Naive B cell (primary cell): ENCODE data around the gene AARS2. TPM values are rescaled to one million over a fixed set of nuclear protein-coding genes. Genes with fewer than 3 reads are reported as not detected.
A peak's percentile ranks its signal among the peaks of the same experiment; 100 is the strongest.

ENCODE experiments used
- ATAC-seq, 2 donors: fragments of 150-1000 bp; cut with Tn5 transposase; 2 replicates each; pipeline ENCODE4 v1.10.0; 2021; ENCODE audit warnings: low read depth in 2 of 2, mild to moderate bottlenecking in 2 of 2, moderate library complexity in 2 of 2
- DNase-seq: peaks from one replicate; pipeline ENCODE4 v3.0.0; 2022
- H3K27ac Mint-ChIP-seq, 6 donors: one replicate each; pipeline ENCODE4 v1.8.0; 2020 to 2022; ENCODE audit warnings: mild to moderate bottlenecking in 6 of 6, mixed read lengths in 6 of 6, moderate library complexity in 5 of 6, inconsistent platforms in 2 of 6
- H3K27me3 Mint-ChIP-seq, 3 donors: one replicate each; pipeline ENCODE4 v1.8.0; 2021 to 2022; ENCODE audit warnings: mixed read lengths in 3 of 3, mild to moderate bottlenecking in 1 of 3
- H3K36me3 Mint-ChIP-seq, 2 donors: one replicate each; pipeline ENCODE4 v1.8.0; 2020 to 2022; ENCODE audit warnings: mixed read lengths in 2 of 2, inconsistent platforms in 1 of 2, mild to moderate bottlenecking in 1 of 2
- H3K4me1 Mint-ChIP-seq, 3 donors: one replicate each; pipeline ENCODE4 v1.8.0; 2020 to 2022; ENCODE audit warnings: mixed read lengths in 3 of 3, inconsistent platforms in 1 of 3, mild to moderate bottlenecking in 1 of 3, moderate library complexity in 1 of 3
- H3K4me3 Mint-ChIP-seq, 8 donors: one replicate each; pipeline ENCODE4 v1.8.0; 2020 to 2022; ENCODE audit warnings: mild to moderate bottlenecking in 8 of 8, mixed read lengths in 8 of 8, moderate library complexity in 8 of 8, inconsistent platforms in 2 of 8
- H3K9me3 Mint-ChIP-seq, 7 donors: one replicate each; pipeline ENCODE4 v1.8.0; 2020 to 2022; ENCODE audit warnings: mixed read lengths in 7 of 7, mild to moderate bottlenecking in 5 of 7, inconsistent platforms in 2 of 7, moderate library complexity in 1 of 7
- polyA plus RNA-seq, 6 donors: library from polyadenylated mRNA; unstranded; fragments of 300-500 nt; fragmentation: Illumina TruSeq; gene quantifications; one replicate each; pipeline ENCODE4 v1.2.3, GENCODE V29; 2021; ENCODE audit warnings: low read depth in 6 of 6

AARS2 gene
- polyA plus RNA-seq, 6 donors from 2014 or later, result 5.6 to 12.8 (median 7.8) TPM

GRCh38 chr6:44292661-44293365, 20.3 kb downstream of the AARS2 start:
- no peaks in the 10 kb centered on the region for H3K36me3 Mint-ChIP-seq
- H3K27ac Mint-ChIP-seq, result no peak overlapping the region
- peaks cover 0 to 3% (median 0%) of the 10 kb centered on the region in 7 donors for H3K9me3 Mint-ChIP-seq
- peaks cover 10 to 13% (median 11%) of the 10 kb centered on the region in 3 donors for H3K4me1 Mint-ChIP-seq
- H3K27me3 Mint-ChIP-seq, result peaks cover 58 to 81% (median 67%) of the 10 kb centered on the region in 3 donors
- no peak for ATAC-seq
- no peak for DNase-seq
- H3K4me3 Mint-ChIP-seq, result no peak overlapping the region

- H3K4me3 Mint-ChIP-seq, result no peak overlapping the region
- DNase-seq (no peak), ATAC-seq (no peak)
- peak overlapping the region in 1 of 6 donors; percentile 83 for H3K27ac Mint-ChIP-seq
- peaks cover 5 to 6% (median 6%) of the 10 kb centered on the region in 3 donors for H3K4me1 Mint-ChIP-seq
- H3K27me3 Mint-ChIP-seq, result peaks cover 64 to 82% (median 74%) of the 10 kb centered on the region in 3 donors
- H3K9me3 Mint-ChIP-seq, result peaks cover 0 to 3% (median 0%) of the 10 kb centered on the region in 7 donors
- no peaks in the 10 kb centered on the region for H3K36me3 Mint-ChIP-seq
These were observed 21.3 kb downstream of the AARS2 start for GRCh38 chr6:44291841-44292240.

GRCh38 chr6:44289726-44290260, 23.4 kb downstream of the AARS2 start:
- Mint-ChIP-seq H3K4me3 (no peak overlapping the region), H3K4me1 (no peaks in the 10 kb centered on the region), H3K9me3 (no peaks in the 10 kb centered on the region), H3K27me3 (peaks cover 51 to 81% (median 71%) of the 10 kb centered on the region in 3 donors), H3K27ac (peak overlapping the region in 1 of 6 donors; percentile 52), H3K36me3 (no peaks in the 10 kb centered on the region)
- DNase-seq (no peak), ATAC-seq (no peak)

- no peak overlapping the region for H3K4me3 Mint-ChIP-seq
- H3K9me3 Mint-ChIP-seq, result no peaks in the 10 kb centered on the region
- no peak overlapping the region for H3K27ac Mint-ChIP-seq
- DNase-seq, result no peak
- no peak for ATAC-seq
- H3K36me3 Mint-ChIP-seq, result no peaks in the 10 kb centered on the region
- no peaks in the 10 kb centered on the region for H3K4me1 Mint-ChIP-seq
- H3K27me3 Mint-ChIP-seq, result peaks cover 43 to 82% (median 72%) of the 10 kb centered on the region in 3 donors
These were observed 26.4 kb downstream of the AARS2 start for GRCh38 chr6:44286747-44287146.

- no peaks in the 10 kb centered on the region for H3K4me1 Mint-ChIP-seq
- H3K36me3 Mint-ChIP-seq, result no peaks in the 10 kb centered on the region
- ATAC-seq (no peak), DNase-seq (no peak)
- H3K9me3 Mint-ChIP-seq, result no peaks in the 10 kb centered on the region
- H3K27ac Mint-ChIP-seq, result no peak overlapping the region
- H3K27me3 Mint-ChIP-seq, result peaks cover 43 to 77% (median 67%) of the 10 kb centered on the region in 3 donors
- H3K4me3 Mint-ChIP-seq, result no peak overlapping the region
These were observed 26.9 kb downstream of the AARS2 start for GRCh38 chr6:44286285-44286565.

- H3K4me1 Mint-ChIP-seq, result no peaks in the 10 kb centered on the region
- peaks cover 40 to 76% (median 67%) of the 10 kb centered on the region in 3 donors for H3K27me3 Mint-ChIP-seq
- no peak overlapping the region for H3K4me3 Mint-ChIP-seq
- no peak for DNase-seq
- no peaks in the 10 kb centered on the region for H3K9me3 Mint-ChIP-seq
- ATAC-seq, result no peak
- no peaks in the 10 kb centered on the region for H3K36me3 Mint-ChIP-seq
- no peak overlapping the region for H3K27ac Mint-ChIP-seq
These were observed 27.4 kb downstream of the AARS2 start for GRCh38 chr6:44285552-44286284.

GRCh38 chr6:44284867-44285266, 28.3 kb downstream of the AARS2 start:
- no peak overlapping the region for H3K27ac Mint-ChIP-seq
- DNase-seq (no peak), ATAC-seq (no peak)
- H3K27me3 Mint-ChIP-seq, result peaks cover 34 to 76% (median 62%) of the 10 kb centered on the region in 3 donors
- H3K4me1 Mint-ChIP-seq, result no peaks in the 10 kb centered on the region
- H3K9me3 Mint-ChIP-seq, result no peaks in the 10 kb centered on the region
- no peak overlapping the region for H3K4me3 Mint-ChIP-seq
- H3K36me3 Mint-ChIP-seq, result no peaks in the 10 kb centered on the region

GRCh38 chr6:44284121-44284520, 29.0 kb downstream of the AARS2 start:
- Mint-ChIP-seq H3K27me3 (peaks cover 33 to 77% (median 63%) of the 10 kb centered on the region in 3 donors), H3K4me1 (no peaks in the 10 kb centered on the region), H3K9me3 (no peaks in the 10 kb centered on the region), H3K36me3 (no peaks in the 10 kb centered on the region), H3K27ac (peak overlapping the region in 1 of 6 donors; percentile 12), H3K4me3 (no peak overlapping the region)
- ATAC-seq, result no peak
- no peak for DNase-seq

DNA sequence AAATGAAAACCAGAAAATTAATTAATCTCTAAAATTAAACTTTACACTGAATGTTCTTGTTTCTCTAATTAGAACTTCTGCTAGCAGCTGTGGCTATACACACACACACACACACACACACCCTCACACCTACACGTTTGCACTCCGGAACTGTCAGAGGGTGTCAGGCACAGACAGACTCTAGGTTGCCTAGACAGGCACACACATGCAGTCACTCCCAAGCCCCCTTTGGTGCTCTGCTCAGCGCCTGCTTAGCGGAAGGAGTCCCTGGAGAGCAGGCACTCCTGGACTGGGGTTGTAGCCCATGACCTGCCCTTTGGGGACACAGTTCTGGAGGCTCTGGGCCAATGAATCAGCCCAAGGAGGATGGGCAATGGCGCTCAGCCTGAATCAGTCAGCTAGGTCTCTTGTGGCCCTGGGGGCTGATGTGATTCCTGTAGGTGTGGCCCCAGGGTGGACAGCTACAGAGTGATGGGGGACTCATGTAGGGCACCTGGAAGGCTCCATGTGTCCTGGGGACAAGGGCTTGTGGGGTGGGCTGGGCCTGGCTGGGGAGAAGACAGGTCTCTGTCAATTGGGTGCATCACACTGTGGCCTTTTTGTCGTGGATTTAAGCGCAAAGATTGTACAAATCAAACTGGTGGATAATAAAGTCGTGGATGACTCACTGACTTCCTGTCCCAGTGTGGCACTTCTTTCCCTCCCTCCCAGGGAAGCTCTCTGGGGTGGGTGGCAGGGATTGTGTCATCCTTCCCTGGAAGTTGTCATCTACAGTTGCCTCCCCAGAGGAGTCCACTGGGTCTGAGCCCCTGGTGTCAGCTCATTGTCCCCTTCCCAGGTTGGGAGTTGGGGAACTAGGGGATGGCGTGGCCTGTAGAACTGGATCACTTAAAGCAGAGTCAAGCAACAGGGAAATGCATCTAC, 34.1 kb downstream of the AARS2 start:
- Mint-ChIP-seq H3K36me3 (no peaks in the 10 kb centered on the region), H3K4me3 (no peak overlapping the region), H3K27ac (no peak overlapping the region), H3K27me3 (peaks cover 34 to 76% (median 61%) of the 10 kb centered on the region in 3 donors), H3K4me1 (peaks cover 0 to 9% (median 4%) of the 10 kb centered on the region in 3 donors), H3K9me3 (no peaks in the 10 kb centered on the region)
- ATAC-seq, result no peak
- no peak for DNase-seq

GRCh38 chr6:44278315-44278714, 34.8 kb downstream of the AARS2 start:
- ATAC-seq (no peak), DNase-seq (no peak)
- no peak overlapping the region for H3K27ac Mint-ChIP-seq
- H3K4me1 Mint-ChIP-seq, result peaks cover 0 to 9% (median 4%) of the 10 kb centered on the region in 3 donors
- H3K27me3 Mint-ChIP-seq, result peaks cover 32 to 74% (median 60%) of the 10 kb centered on the region in 3 donors
- peak overlapping the region in 1 of 8 donors; percentile 3 for H3K4me3 Mint-ChIP-seq
- no peaks in the 10 kb centered on the region for H3K36me3 Mint-ChIP-seq
- H3K9me3 Mint-ChIP-seq, result no peaks in the 10 kb centered on the region

DNA sequence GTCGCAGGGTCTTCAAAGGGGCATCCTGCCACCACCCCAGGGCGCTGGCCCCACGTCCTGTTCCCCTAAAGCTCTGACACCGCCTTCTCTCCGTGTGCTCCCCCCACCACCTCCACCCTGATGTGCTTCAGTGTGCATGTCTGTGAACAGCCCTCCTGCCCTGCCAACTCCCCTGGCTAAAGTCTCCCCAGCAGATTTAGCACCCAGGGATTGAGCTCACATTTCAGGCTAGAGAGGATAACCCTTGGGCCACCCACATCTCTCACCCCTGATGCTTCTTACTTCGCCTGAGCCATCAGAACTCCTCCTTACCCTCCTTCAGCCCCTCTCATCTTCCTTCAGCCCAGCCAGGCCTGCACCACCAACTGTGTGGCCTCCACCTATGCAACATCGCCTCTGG, 35.4 kb downstream of the AARS2 start:
- Mint-ChIP-seq H3K4me1 (peaks cover 0 to 9% (median 4%) of the 10 kb centered on the region in 3 donors), H3K9me3 (no peaks in the 10 kb centered on the region), H3K36me3 (peaks cover 0 to 2% of the 10 kb centered on the region in 2 donors), H3K4me3 (peak overlapping the region in 1 of 8 donors; percentile 3), H3K27ac (peak overlapping the region in 1 of 6 donors; percentile 48), H3K27me3 (peaks cover 38 to 74% (median 63%) of the 10 kb centered on the region in 3 donors)
- ATAC-seq, result no peak
- no peak for DNase-seq

DNA sequence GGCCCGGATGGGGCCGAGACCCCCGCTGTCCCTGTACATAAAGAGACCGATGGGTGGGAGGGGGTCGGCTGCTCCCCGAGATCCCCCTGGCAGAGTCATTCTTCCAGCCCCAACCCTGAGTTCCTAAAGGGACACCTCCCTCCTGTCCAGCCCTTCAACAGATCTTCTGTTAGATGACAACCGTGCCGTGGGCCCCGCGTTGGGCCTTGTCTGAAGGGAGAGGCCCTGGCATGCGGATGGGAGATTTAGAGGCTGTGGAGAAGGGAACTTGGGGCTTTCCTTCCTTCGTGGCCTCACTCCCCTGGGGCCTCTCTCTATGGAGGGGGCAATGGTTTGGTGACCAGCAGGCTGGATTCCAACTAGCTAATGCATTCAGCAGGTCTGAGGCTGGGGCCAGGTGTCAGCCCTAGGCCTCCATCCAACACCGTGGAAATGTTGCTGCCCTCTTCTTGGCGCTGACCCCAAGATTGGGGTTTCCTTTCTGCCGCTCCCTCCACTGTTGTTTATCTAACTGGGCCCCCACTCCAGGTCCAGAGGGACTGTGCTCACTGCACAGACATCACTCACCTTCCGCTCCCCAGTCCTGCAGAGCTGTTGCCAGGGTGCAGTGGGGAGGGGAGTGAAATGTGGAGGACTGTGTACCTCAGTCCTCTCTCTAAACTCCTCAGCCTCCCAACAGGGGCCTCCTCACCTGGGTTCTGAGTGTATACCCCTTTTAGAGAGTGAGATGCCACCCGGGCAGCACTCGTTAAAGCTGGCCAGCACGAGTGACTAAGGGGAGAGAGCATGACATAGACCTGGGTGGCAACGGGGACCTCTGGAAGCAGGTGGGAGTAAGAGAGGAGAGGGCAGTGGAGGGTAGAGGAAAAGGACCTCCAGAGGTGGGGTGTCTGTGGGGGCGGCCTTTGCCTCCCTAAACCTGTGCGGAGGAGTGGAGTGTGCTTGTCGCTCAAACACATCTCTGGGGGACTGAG, 36.2 kb downstream of the AARS2 start:
- ATAC-seq, result no peak
- Mint-ChIP-seq H3K4me1 (peaks cover 0 to 9% (median 4%) of the 10 kb centered on the region in 3 donors), H3K27ac (peak overlapping the region in 1 of 6 donors; percentile 63)

More for the DNA sequence above, 36.2 kb downstream of the AARS2 start:
- Mint-ChIP-seq H3K9me3 (no peaks in the 10 kb centered on the region), H3K4me3 (peak overlapping the region in 7 of 8 donors; percentile 3 to 77 (median 56)), H3K36me3 (peaks cover 0 to 5% of the 10 kb centered on the region in 2 donors), H3K27me3 (peaks cover 45 to 79% (median 71%) of the 10 kb centered on the region in 3 donors)
- no peak for DNase-seq
